ENCODE results near the gene KCNH3.

KCNH3 gene

DNA sequence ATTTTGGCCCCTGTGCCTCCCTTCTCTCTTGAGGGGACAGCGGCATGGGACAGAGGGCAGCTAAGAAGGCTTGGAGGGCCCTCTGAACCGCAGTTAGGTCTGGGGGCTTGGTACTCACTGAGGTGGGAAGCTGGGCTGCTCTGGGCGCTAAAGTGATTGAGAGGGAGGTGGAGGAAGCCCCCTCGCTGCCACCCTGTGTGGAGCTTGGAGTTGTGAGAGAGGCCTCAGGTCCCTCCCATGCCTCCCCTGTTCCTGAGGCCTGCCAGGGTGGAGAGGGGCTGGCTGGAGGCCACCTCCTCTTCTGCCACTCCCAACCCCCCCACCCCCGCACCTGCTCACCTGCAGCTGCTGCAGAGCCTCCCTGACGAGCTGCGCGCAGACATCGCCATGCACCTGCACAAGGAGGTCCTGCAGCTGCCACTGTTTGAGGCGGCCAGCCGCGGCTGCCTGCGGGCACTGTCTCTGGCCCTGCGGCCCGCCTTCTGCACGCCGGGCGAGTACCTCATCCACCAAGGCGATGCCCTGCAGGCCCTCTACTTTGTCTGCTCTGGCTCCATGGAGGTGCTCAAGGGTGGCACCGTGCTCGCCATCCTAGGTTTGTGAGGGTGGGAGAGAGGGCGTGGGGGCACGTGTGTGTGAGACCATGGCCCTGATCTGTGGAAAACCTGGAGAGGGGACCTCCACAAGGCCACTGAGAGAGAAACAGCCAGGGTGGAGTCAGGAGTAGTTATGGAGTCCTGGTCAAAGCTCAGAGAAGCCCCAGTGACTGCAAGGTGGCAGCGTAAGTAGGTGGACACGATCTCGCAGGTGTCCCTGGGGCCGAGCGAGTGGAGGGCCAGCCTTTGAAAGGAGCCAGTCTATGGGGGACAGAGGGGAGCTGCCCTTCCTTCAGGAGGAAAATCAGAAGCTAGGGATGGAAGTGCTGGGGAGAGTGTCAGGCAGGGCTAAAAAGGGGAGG, 11.2 kb downstream of the KCNH3 start:
- no peak for DNase-seq (ENCODE audit: extremely low read depth, low read depth)
- TF ChIP-seq, protein P1, sequence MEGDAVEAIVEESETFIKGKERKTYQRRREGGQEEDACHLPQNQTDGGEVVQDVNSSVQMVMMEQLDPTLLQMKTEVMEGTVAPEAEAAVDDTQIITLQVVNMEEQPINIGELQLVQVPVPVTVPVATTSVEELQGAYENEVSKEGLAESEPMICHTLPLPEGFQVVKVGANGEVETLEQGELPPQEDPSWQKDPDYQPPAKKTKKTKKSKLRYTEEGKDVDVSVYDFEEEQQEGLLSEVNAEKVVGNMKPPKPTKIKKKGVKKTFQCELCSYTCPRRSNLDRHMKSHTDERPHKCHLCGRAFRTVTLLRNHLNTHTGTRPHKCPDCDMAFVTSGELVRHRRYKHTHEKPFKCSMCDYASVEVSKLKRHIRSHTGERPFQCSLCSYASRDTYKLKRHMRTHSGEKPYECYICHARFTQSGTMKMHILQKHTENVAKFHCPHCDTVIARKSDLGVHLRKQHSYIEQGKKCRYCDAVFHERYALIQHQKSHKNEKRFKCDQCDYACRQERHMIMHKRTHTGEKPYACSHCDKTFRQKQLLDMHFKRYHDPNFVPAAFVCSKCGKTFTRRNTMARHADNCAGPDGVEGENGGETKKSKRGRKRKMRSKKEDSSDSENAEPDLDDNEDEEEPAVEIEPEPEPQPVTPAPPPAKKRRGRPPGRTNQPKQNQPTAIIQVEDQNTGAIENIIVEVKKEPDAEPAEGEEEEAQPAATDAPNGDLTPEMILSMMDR (IDR thresholded peaks at IDR 0.05; ENCODE audit: low read depth, low read length, missing control alignments) = no peak
- no peak overlapping the region for H3K4me3 ChIP-seq (replicated peaks; ENCODE audit: low read depth, low read length)

DNA sequence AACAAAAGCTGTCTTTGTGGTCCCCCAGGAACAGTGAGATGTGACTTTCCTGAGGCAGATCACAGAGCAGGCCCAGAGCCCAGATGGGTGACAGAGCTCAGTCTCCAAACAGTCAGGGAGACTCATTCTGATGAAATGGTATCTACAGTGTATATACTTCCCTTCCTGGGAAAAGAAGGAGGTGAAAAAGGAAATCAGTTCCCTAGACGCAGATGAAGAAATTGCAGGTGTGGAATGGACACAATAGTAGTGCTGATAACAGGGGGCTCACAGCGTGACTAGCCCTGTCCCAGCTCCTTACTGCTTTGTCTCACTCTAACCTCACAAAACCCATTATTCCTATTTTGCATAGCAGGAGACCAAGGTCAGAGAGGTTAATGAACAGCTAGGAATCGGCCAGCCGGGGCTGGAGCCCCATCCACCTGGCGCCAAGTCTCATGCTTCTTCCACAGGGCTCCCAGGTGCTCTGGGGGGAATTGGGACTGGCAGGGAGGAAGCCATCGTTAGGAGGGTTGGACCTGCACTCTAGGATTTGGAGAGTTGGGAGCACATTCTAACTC, 11.9 kb downstream of the KCNH3 start:
- H3K4me3 ChIP-seq (replicated peaks; ENCODE audit: low read depth, low read length) = no peak overlapping the region
- TF ChIP-seq, protein P1 (IDR thresholded peaks at IDR 0.05; ENCODE audit: low read depth, low read length, missing control alignments) = no peak
- DNase-seq (ENCODE audit: extremely low read depth, low read depth) = no peak

DNA sequence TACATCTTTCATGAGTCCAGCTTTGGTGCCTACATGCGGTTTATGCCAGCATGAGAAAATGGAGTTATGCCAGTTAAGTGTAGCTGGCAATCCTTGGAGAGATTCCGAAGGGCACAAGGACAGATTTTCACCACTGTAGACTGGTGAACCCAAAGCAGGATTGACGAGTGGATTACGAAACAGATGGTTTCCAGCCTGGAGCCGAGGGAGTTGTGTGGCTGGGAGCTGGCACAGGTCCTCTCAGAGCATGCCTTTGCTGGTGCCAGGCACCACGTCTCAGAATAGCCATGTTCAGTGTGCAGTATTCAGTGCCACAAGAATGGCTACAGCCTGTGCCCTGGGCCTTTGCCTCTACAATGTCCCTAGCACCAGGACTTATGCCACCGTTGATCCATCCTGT, 13.2 kb downstream of the KCNH3 start:
- no peak overlapping the region for H3K4me3 ChIP-seq (replicated peaks; ENCODE audit: low read depth, low read length)
- no peak for DNase-seq (ENCODE audit: extremely low read depth, low read depth)
- TF ChIP-seq, protein P1 (IDR thresholded peaks at IDR 0.05; ENCODE audit: low read depth, low read length, missing control alignments) = no peak

DNA sequence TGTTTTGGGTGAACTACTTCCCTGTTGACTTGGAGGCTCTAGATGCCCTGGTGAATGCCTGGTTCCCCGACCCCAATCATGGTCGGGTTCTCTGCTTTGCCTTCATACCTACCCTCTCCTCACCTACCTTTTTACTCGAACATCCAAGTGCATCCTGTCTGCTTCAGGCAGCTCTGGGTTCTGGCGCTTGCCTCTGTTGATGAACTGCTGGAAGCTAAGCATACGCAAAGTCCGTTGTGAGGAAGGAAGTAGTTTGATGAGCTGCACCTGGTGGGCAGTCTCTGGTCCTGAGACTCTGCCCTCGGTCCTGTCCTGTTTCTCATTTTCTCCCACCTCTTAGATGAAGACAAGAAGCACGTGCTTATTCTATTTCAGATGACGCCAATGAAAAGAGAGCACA, 13.6 kb downstream of the KCNH3 start:
- DNase-seq (ENCODE audit: extremely low read depth, low read depth) = no peak
- TF ChIP-seq, protein P1 (IDR thresholded peaks at IDR 0.05; ENCODE audit: low read depth, low read length, missing control alignments) = no peak
- H3K4me3 ChIP-seq (replicated peaks; ENCODE audit: low read depth, low read length) = no peak overlapping the region

DNA sequence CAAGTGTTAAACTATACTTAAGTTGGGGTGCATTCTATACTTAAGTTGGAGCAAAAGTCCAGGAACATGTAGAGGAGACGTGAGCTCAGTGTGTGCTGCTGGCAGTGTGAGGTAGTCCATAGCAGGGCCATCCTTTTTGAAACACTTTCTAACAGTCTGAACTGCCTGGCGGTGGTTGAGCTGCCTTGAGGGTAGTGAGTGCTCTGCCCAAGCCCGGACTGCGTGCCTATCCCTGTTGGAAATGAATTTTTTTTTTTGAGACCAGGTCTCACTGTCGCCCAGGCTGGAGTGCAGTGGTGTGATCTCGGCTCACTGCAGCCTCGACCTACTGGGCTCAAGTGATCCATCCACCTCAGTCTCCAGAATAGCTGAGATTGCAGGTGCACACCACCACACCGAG, 14.1 kb downstream of the KCNH3 start:
- DNase-seq (ENCODE audit: extremely low read depth, low read depth) = no peak
- TF ChIP-seq, protein P1 (IDR thresholded peaks at IDR 0.05; ENCODE audit: low read depth, low read length, missing control alignments) = no peak
- no peak overlapping the region for H3K4me3 ChIP-seq (replicated peaks; ENCODE audit: low read depth, low read length)

DNA sequence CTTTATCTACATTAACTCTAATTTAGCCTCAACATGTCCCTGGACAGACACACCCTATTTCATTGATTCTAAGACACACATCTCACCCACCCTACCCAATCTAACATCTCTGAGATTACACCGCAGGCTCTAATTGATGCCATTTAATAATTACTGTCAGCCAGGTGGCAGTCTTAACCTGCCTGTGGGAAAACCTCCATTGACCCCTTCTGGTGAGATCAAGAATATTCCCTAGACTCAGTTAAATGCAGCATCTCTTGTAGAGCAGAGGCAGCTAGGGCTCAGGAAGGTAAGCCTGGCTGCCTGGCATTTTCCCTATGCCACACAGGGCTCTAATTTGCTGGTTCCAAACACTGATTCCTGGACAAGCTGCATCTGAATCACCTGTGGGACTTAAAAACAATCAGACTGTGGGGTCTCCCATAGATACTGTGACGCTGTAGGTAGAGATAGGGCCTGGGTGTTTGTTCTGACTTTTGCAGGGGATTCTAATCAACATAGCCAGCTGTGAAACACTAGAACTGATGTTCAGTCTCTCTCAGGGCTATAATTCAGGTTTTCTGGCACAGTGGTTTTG, 14.8 kb downstream of the KCNH3 start:
- DNase-seq (ENCODE audit: extremely low read depth, low read depth) = no peak
- TF ChIP-seq, protein P1 (IDR thresholded peaks at IDR 0.05; ENCODE audit: low read depth, low read length, missing control alignments) = peak; percentile 38
- no peak overlapping the region for H3K4me3 ChIP-seq (replicated peaks; ENCODE audit: low read depth, low read length)

Data from HFF-Myc (cell line).